SU-DHL-6 (cell line): Measurements from ENCODE around the gene SNX4.

Experiments used
- H2AFZ ChIP-seq: fragments of 200-600 bp; sonication (generic); 2 replicates; pipeline ENCODE4 v1.6.1; 2014; ENCODE audit warnings: low read depth, mild to moderate bottlenecking, moderate library complexity, mixed read lengths, antibody characterized with exemption, low read length; ENCODE audit not compliant: severe bottlenecking
- H3F3A ChIP-seq: fragments of 200-600 bp; shearing (Covaris generic); 2 replicates; pipeline ENCODE4 v1.6.0; 2016; ENCODE audit warnings: antibody characterized with exemption, mild to moderate bottlenecking; ENCODE audit not compliant: insufficient read depth
- H3K27ac ChIP-seq: fragments of 200-600 bp; sonication (generic); 2 replicates; pipeline ENCODE4 v1.5.1; 2016; ENCODE audit warnings: low read depth, mild to moderate bottlenecking, low read length, moderate library complexity, mixed read lengths
- H3K27me3 ChIP-seq: fragments of 200-600 bp; sonication (generic), shearing (Covaris generic); 2 replicates; pipeline ENCODE4 v1.6.0; 2014; ENCODE audit warnings: mild to moderate bottlenecking, low read length
- H3K36me3 ChIP-seq: fragments of 200-600 bp; sonication (generic); 2 replicates; pipeline ENCODE4 v1.6.1; 2014; ENCODE audit warnings: mild to moderate bottlenecking, low read length, mixed read lengths
- H3K4me2 ChIP-seq: fragments of 300-600, 200-600 bp; shearing (Covaris generic), sonication (generic); 2 replicates; pipeline ENCODE4 v1.6.0; 2014; ENCODE audit warnings: low read length, low read depth, mild to moderate bottlenecking; ENCODE audit not compliant: poor library complexity, severe bottlenecking
- H3K4me3 ChIP-seq: fragments of 200-600 bp; sonication (generic); 2 replicates; pipeline ENCODE4 v1.5.1; 2014; ENCODE audit warnings: antibody characterized with exemption, low read length, mild to moderate bottlenecking, mixed read lengths; ENCODE audit not compliant: insufficient read depth, poor library complexity, severe bottlenecking
- H3K79me2 ChIP-seq: fragments of 200-600 bp; sonication (generic); 2 replicates; pipeline ENCODE4 v1.6.1; 2014; ENCODE audit warnings: mild to moderate bottlenecking, low read length, moderate library complexity; ENCODE audit not compliant: insufficient read depth
- H3K9ac ChIP-seq: fragments of 200-600 bp; sonication (generic); 2 replicates; pipeline ENCODE4 v1.7.0; 2014; ENCODE audit warnings: mild to moderate bottlenecking, low read length
- H3K9me2 ChIP-seq: fragments of 200-600 bp; sonication (generic); replicated peaks from 2 replicates; pipeline ENCODE4 v1.6.1; 2014; ENCODE audit warnings: low read length; ENCODE audit not compliant: insufficient read depth
- H3K9me3 ChIP-seq: fragments of 200-600 bp; sonication (generic); 2 replicates; pipeline ENCODE4 v1.6.1; 2014; ENCODE audit warnings: low read length, mixed read lengths; ENCODE audit not compliant: insufficient read depth
- H4K20me1 ChIP-seq: fragments of 200-600 bp; sonication (generic); 2 replicates; pipeline ENCODE4 v1.6.1; 2014; ENCODE audit warnings: low read depth, mild to moderate bottlenecking, antibody characterized with exemption, low read length, moderate library complexity, mixed read lengths
- EZH2phosphoT487 ChIP-seq: fragments of 200-600 bp; sonication (generic), shearing (Covaris generic); conservative IDR thresholded peaks from 2 replicates; pipeline ENCODE4 v1.6.1; 2018; ENCODE audit warnings: mild to moderate bottlenecking, antibody characterized with exemption, low read length, moderate library complexity, mixed read lengths
- TF ChIP-seq, protein P1 (sequence below): fragments of 200-600 bp; sonication (generic); IDR thresholded peaks from one replicate; pipeline ENCODE4 v1.5.1; 2017; ENCODE audit warnings: antibody characterized with exemption, mild to moderate bottlenecking, low read length, moderate library complexity; ENCODE audit not compliant: insufficient read depth, poor library complexity, severe bottlenecking

Gene SNX4

DNA sequence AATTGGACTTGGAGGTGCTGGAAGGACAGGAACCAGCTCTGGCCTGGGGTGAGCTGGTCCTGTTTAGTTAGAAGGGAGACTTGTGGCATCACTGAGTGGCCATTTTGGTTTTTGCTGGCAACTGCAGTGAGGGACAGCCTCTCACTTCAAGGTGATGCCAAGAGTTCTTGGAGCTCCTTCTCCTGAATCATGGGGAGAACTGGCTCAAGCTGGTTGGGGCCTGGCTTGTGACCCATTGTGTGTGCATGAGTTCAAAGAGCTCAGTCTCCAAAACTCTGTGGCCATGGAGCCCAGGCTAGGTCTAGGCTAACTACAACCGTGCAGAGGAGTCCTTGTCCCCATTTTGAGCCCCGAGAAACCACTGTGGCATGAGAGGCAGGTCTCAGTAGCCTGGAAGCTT lies 84.8 kb downstream of the SNX4 start:
- no peak overlapping the region for H2AFZ ChIP-seq
- no peak overlapping the region for H3K9ac ChIP-seq

DNA sequence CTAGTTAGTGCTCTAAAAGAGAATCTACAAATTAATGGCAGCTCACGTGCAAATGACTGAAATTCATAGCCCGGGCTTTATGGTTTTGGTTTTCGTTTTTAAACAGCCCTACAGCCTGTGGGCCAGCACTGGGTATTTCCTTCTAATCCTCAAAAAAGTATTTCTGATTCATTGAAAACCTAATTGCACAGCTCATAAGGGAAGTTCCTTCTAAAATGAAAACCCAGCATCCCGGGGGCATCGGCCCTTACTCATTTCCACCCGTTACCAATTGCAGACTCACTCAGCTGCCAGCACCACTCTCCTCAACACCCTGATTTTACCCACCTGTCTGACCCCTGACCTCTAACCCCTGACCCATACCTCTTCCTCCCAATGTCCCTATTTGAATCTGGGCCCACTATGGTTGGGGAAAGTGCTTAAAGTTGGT lies 85.4 kb downstream of the SNX4 start:
- Histone ChIP-seq H3K9ac (no peak overlapping the region), H3K4me2 (no peak overlapping the region)

More for the DNA sequence above, 84.8 kb downstream of the SNX4 start:
- Histone ChIP-seq H3F3A (no peaks in the 10 kb centered on the region), H3K4me2 (no peak overlapping the region), H3K9me3 (no peaks in the 10 kb centered on the region), H3K4me3 (no peak overlapping the region), H3K36me3 (no peaks in the 10 kb centered on the region), H4K20me1 (no peaks in the 10 kb centered on the region), H3K79me2 (no peaks in the 10 kb centered on the region), H3K27me3 (no peaks in the 10 kb centered on the region), H3K9me2 (no peaks in the 10 kb centered on the region), H3K27ac (no peak overlapping the region)
- no peak for TF ChIP-seq EZH2phosphoT487

DNA sequence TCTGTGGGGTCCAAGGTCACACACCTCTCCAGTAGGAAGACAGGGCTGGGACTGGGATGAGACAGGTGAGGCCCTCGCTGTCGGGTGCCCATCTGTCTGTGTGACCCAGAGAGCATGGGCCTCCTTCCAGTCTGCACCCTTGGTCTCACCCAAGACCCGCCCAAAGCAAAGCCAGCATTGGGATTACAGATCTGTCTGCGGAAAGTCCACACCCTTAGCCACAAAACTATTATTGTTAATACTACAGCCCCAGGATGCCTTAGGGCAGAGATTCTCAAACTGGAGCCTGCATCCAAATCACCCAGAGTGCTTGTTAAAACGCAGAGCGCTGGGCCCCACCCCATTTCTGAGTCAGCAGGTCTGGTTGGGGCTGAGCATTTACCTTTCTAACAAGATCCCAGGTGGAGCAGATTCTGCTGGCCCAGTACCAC lies 86.4 kb downstream of the SNX4 start:
- no peaks in the 10 kb centered on the region for H4K20me1 ChIP-seq
- H3K27me3 ChIP-seq: no peaks in the 10 kb centered on the region
- H3K9me2 ChIP-seq: no peaks in the 10 kb centered on the region
- H3K4me3 ChIP-seq: no peak overlapping the region
- no peak overlapping the region for H3K4me2 ChIP-seq
- H3K9me3 ChIP-seq: no peaks in the 10 kb centered on the region
- H3K36me3 ChIP-seq: no peaks in the 10 kb centered on the region
- no peaks in the 10 kb centered on the region for H3K79me2 ChIP-seq
- no peak overlapping the region for H3K9ac ChIP-seq
- H3F3A ChIP-seq: no peaks in the 10 kb centered on the region
- TF ChIP-seq, protein P1, sequence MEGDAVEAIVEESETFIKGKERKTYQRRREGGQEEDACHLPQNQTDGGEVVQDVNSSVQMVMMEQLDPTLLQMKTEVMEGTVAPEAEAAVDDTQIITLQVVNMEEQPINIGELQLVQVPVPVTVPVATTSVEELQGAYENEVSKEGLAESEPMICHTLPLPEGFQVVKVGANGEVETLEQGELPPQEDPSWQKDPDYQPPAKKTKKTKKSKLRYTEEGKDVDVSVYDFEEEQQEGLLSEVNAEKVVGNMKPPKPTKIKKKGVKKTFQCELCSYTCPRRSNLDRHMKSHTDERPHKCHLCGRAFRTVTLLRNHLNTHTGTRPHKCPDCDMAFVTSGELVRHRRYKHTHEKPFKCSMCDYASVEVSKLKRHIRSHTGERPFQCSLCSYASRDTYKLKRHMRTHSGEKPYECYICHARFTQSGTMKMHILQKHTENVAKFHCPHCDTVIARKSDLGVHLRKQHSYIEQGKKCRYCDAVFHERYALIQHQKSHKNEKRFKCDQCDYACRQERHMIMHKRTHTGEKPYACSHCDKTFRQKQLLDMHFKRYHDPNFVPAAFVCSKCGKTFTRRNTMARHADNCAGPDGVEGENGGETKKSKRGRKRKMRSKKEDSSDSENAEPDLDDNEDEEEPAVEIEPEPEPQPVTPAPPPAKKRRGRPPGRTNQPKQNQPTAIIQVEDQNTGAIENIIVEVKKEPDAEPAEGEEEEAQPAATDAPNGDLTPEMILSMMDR: no peak
- no peak for TF ChIP-seq EZH2phosphoT487
- no peak overlapping the region for H2AFZ ChIP-seq
- H3K27ac ChIP-seq: no peak overlapping the region

More for the DNA sequence above, 85.4 kb downstream of the SNX4 start:
- Histone ChIP-seq H3F3A (no peaks in the 10 kb centered on the region), H3K4me3 (no peak overlapping the region), H3K27me3 (no peaks in the 10 kb centered on the region), H3K9me2 (no peaks in the 10 kb centered on the region), H3K27ac (no peak overlapping the region), H4K20me1 (no peaks in the 10 kb centered on the region), H3K79me2 (no peaks in the 10 kb centered on the region), H3K9me3 (no peaks in the 10 kb centered on the region), H3K36me3 (no peaks in the 10 kb centered on the region), H2AFZ (no peak overlapping the region)
- no peak for TF ChIP-seq EZH2phosphoT487
- TF ChIP-seq, protein P1: no peak

DNA sequence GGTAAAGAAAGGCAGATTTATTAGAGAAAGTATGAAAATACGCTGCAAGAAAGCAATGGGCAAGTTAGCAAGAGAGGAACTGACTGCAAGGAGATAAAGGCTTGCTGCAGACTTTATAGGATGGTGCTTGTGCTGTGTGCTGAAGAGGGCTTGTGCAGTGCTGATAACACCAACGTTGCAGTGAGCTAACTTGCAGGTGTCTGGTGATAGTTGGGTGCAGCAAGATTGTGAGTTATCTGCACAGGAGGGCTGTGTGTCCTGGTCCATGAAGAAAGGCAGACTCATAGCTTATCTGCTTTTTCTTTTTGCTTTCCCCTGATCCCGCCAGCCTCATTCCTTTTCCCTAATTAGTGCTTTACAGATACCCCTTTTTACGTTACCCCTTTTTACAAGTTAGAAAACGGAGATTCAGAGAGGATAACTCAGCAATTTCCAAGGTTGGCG lies 86.9 kb downstream of the SNX4 start:
- Histone ChIP-seq H3K9ac (no peak overlapping the region), H3K27ac (no peak overlapping the region), H3K9me2 (no peaks in the 10 kb centered on the region), H4K20me1 (no peaks in the 10 kb centered on the region), H3K27me3 (no peaks in the 10 kb centered on the region), H3K36me3 (no peaks in the 10 kb centered on the region), H3K79me2 (no peaks in the 10 kb centered on the region), H3K4me3 (no peak overlapping the region), H3F3A (no peaks in the 10 kb centered on the region), H3K4me2 (no peak overlapping the region), H3K9me3 (no peaks in the 10 kb centered on the region), H2AFZ (no peak overlapping the region)
- TF ChIP-seq EZH2phosphoT487: no peak
- TF ChIP-seq, protein P1: no peak
